A549 (cell line): ENCODE data around the gene CCL14. TPM values are rescaled to one million over a fixed set of nuclear protein-coding genes. Genes with fewer than 3 reads are reported as not detected.

Source experiments
- ATAC-seq, 2 experiments: fragments of 200-7000 bp in 1 of 2; fragments of >200 bp in 1 of 2; cut with Nextera tagmentation in 1 of 2; cut with Tn5 transposase in 1 of 2; 3 replicates each; pipeline versions ENCODE4 v1.8.0 to v1.9.1; 2018 to 2020; ENCODE audit warnings: mild to moderate bottlenecking in 1 of 2, moderate library complexity in 1 of 2
- CTCF ChIA-PET: fragments of 300-600 bp; sonication (Branson Sonifier 250); formaldehyde crosslinking; extraction: SDS; loops from one replicate; lab custom pipeline; 2021; ENCODE audit warnings: antibody characterized with exemption, inconsistent platforms; lab: Yijun Ruan, JAX
- POLR2A ChIA-PET: fragments of 350-600 bp; formaldehyde crosslinking; extraction: SDS; loops from one replicate; lab custom pipeline; 2021; ENCODE audit warnings: antibody characterized with exemption, inconsistent platforms; lab: Yijun Ruan, JAX
- DNase-seq, 2 experiments: peaks; one replicate each; pipeline versions ENCODE4 v3.0.0 to v3.0.0-alpha.2; 2011 to 2016; ENCODE audit warnings: low read depth in 1 of 2, low spot score in 1 of 2
- FAIRE-seq: peaks from 2 replicates; lab custom pipeline; 2011; peaks lifted over from hg19 to GRCh38; lab: Jason Lieb, UNC
- H3K27ac ChIP-seq, 2 experiments: fragments of >200 bp; sonication (Bioruptor Twin); formaldehyde crosslinking; 3 replicates each; pipeline ENCODE4 v1.5.1; 2016 to 2017
- H3K4me1 ChIP-seq: fragments of >200 bp; sonication (Bioruptor Twin); formaldehyde crosslinking; 3 replicates; pipeline ENCODE4 v1.6.1; 2016
- H3K4me2 ChIP-seq: fragments of >200 bp; sonication (Bioruptor Twin); formaldehyde crosslinking; 3 replicates; pipeline ENCODE4 v1.6.1; 2016
- H3K4me3 ChIP-seq: fragments of >200 bp; sonication (Bioruptor Twin); formaldehyde crosslinking; 3 replicates; pipeline ENCODE4 v1.5.1; 2016
- H3K9me3 ChIP-seq: fragments of >200 bp; sonication (Bioruptor Twin); formaldehyde crosslinking; 3 replicates; pipeline ENCODE4 v1.6.1; 2016
- BHLHE40 ChIP-seq: IDR thresholded peaks from 2 replicates; pipeline ENCODE4 v1.6.1; 2012; ENCODE audit warnings: low read depth, low read length, inconsistent platforms
- CEBPB ChIP-seq, 2 experiments: fragments of >200 bp in 1 of 2; sonication (Bioruptor Twin) in 1 of 2; formaldehyde crosslinking in 1 of 2; IDR thresholded peaks; 2 replicates each; pipeline ENCODE4 v1.6.1; 2012 to 2016
- CHD4 ChIP-seq: fragments of 200-600 bp; sonication (generic); IDR thresholded peaks from 2 replicates; pipeline ENCODE4 v1.6.1; 2016; ENCODE audit warnings: antibody characterized with exemption, mild to moderate bottlenecking, borderline replicate concordance
- FOXS1 ChIP-seq: fragments of 250-450 bp; sonication (Bioruptor Pico); IDR thresholded peaks from 2 replicates; pipeline ENCODE4 v1.5.0; 2020; ENCODE audit warnings: mild to moderate bottlenecking, moderate library complexity
- GATA3 ChIP-seq: IDR thresholded peaks from 2 replicates; pipeline ENCODE4 v1.6.1; 2012; ENCODE audit warnings: borderline replicate concordance
- HOXA7 ChIP-seq: fragments of 250-450 bp; sonication (Bioruptor Pico); IDR thresholded peaks from 2 replicates; pipeline ENCODE4 v1.5.0; 2020; ENCODE audit warnings: mild to moderate bottlenecking, moderate library complexity
- HOXB5 ChIP-seq: fragments of 250-450 bp; sonication (Bioruptor Pico); IDR thresholded peaks from 2 replicates; pipeline ENCODE4 v1.5.0; 2020; ENCODE audit warnings: mild to moderate bottlenecking, moderate library complexity
- JUN ChIP-seq, 2 experiments: fragments of >200 bp; sonication (Bioruptor Twin); formaldehyde crosslinking; IDR thresholded peaks; 2 replicates in 1 of 2; 3 replicates in 1 of 2; pipeline ENCODE4 v1.6.1; 2016 to 2017
- KDM5A ChIP-seq: fragments of 200-600 bp; sonication (generic); IDR thresholded peaks from 2 replicates; pipeline ENCODE4 v1.6.1; 2016; ENCODE audit warnings: antibody characterized with exemption, mild to moderate bottlenecking
- MAFK ChIP-seq: fragments of 450-650 bp; IDR thresholded peaks from 2 replicates; pipeline ENCODE4 v1.6.1; 2014; ENCODE audit not compliant: partially characterized antibody
- MAZ ChIP-seq: fragments of 150-350 bp; IDR thresholded peaks from 2 replicates; pipeline ENCODE4 v1.6.1; 2014; ENCODE audit warnings: antibody characterized with exemption, low read depth, low read length, borderline replicate concordance
- MYC ChIP-seq: IDR thresholded peaks from 2 replicates; pipeline ENCODE4 v1.6.1; 2012; ENCODE audit warnings: mild to moderate bottlenecking, inconsistent platforms, low read length, improper control_type of control experiment, borderline replicate concordance
- NPAS2 ChIP-seq: fragments of 250-450 bp; sonication (Bioruptor Pico); IDR thresholded peaks from 2 replicates; pipeline ENCODE4 v1.8.0; 2022; ENCODE audit warnings: mild to moderate bottlenecking, moderate library complexity, borderline replicate concordance
- POLR2A ChIP-seq: IDR thresholded peaks from 2 replicates; pipeline ENCODE4 v1.6.1; 2012; ENCODE audit warnings: mild to moderate bottlenecking, low read length
- RCOR1 ChIP-seq: fragments of 150-350 bp; IDR thresholded peaks from 2 replicates; pipeline ENCODE4 v1.6.1; 2014; ENCODE audit warnings: antibody characterized with exemption, low read length, low read depth
- RFX5 ChIP-seq: fragments of 450-650 bp; IDR thresholded peaks from 2 replicates; pipeline ENCODE4 v1.7.1; 2014; ENCODE audit warnings: antibody characterized with exemption, mild to moderate bottlenecking, moderate library complexity
- SMC3 ChIP-seq: fragments of >200 bp; sonication (Bioruptor Twin); formaldehyde crosslinking; IDR thresholded peaks from 3 replicates; pipeline ENCODE4 v1.6.1; 2018; ENCODE audit warnings: inconsistent platforms
- ZSCAN20 ChIP-seq: fragments of 250-450 bp; sonication (Bioruptor Pico); IDR thresholded peaks from 2 replicates; pipeline ENCODE4 v1.8.0; 2022; ENCODE audit warnings: mild to moderate bottlenecking, moderate library complexity
- WGBS: methylation state at CpG from one replicate; pipeline ENCODE4 v1.1.6; 2017; ENCODE audit errors: missing lambda C conversion rate; 5-methylcytosine and 5-hydroxymethylcytosine counted together
- polyA plus RNA-seq, 4 experiments: library from polyadenylated mRNA; depleted of rRNA in 3 of 4; stranded (reverse); fragments of >200 nt; fragmentation: RNase III in 1 of 4; extraction: RNeasy Plus Mini Kit Qiagen cat#74134 plus additional on column Dnase treatment in 1 of 4; gene quantifications; 2 replicates in 3 of 4; 3 replicates in 1 of 4; pipeline ENCODE4 v1.2.3, GENCODE V29; 2011 to 2017
- TF ChIP-seq, protein P1 (sequence below): IDR thresholded peaks from 2 replicates; pipeline ENCODE4 v1.6.1; 2012
- TF ChIP-seq, protein P2 (sequence below): fragments of >200 bp; sonication (Bioruptor Twin); formaldehyde crosslinking; IDR thresholded peaks from 3 replicates; pipeline ENCODE4 v1.5.1; 2016
- TF ChIP-seq, protein P3 (sequence below): fragments of >200 bp; sonication (Bioruptor Twin); formaldehyde crosslinking; IDR thresholded peaks from 2 replicates; pipeline ENCODE4 v1.6.1; 2016

CCL14 gene
- polyA plus RNA-seq, 2 of the 4 experiments (the other 2 are of a cell fraction) = not detected

DNA sequence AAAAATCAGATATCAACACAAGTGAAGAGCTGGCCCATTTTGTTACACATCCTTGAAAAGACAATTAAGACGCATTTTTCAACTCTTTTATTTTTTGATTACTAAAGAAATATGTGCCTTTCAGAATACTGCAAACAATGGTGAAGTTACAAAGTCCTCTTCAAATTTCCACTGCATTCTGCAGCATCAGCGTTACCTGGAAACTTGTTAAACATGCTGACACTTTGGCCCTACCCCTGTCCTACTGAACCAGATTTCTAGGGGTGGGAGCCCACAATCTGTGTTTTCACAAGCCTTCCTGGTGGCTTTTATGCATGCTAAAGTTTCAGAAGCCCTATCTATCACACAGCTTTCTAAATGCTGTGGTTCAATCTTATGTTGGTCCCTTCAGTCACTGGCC lies 4.5 kb upstream of the CCL14 start:
- no peak for FAIRE-seq
- no peak overlapping the region for H3K4me3 ChIP-seq
- 39% methylated on average over 2 of the region's 2 CpGs for WGBS
- H3K27ac ChIP-seq = no peak overlapping the region
- H3K4me1 ChIP-seq = no peaks in the 10 kb centered on the region
- ChIA-PET CTCF (interaction anchor here (1.5 kb wide), 1 partner anchor 9 kb away, joined by 5 read pairs; no protein-coding TSS in a partner anchor), POLR2A (no interaction called here)
- TF ChIP-seq NPAS2 (CRISPR knock-in tag) (no peak), MAFK (peak; percentile 61)
- TF ChIP-seq, protein P1, sequence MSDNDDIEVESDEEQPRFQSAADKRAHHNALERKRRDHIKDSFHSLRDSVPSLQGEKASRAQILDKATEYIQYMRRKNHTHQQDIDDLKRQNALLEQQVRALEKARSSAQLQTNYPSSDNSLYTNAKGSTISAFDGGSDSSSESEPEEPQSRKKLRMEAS = no peak
- H3K4me2 ChIP-seq = no peak overlapping the region
- DNase-seq = no peak
- H3K9me3 ChIP-seq = peaks cover 17% of the 10 kb centered on the region; the same call in 2 of the 3 replicates
- ATAC-seq = no peak

DNA sequence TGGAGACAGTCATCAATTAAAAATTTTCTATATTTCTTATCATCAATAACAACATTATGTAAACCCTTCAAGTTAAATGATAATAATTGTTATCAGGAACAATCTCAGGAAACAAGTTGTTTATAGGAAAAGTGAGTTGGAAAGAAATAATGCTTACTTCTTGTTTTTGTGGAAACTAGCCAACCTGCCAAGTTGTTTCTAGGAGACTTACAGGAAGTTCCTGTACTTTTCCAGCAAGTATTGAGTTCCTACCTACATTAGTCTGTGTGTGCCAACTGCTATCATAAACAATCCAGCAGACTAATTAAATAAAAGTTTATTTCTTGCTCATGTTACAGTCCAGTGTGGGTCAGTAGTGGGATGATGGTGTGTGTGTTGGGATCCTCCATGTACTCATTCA lies 1.6 kb upstream of the CCL14 start:
- CTCF ChIA-PET = interaction anchor here (2.0 kb wide), 1 partner anchor 160 kb away, joined by 7 read pairs; no protein-coding TSS in a partner anchor
- H3K4me1 ChIP-seq = no peaks in the 10 kb centered on the region
- POLR2A ChIA-PET = no interaction called here
- FAIRE-seq (no peak), ATAC-seq (no peak), DNase-seq (no peak)
- no peak overlapping the region for H3K27ac ChIP-seq
- no peak overlapping the region for H3K4me3 ChIP-seq
- TF ChIP-seq MYC = no peak
- no peak for TF ChIP-seq HOXA7
- no peak for TF ChIP-seq FOXS1 (CRISPR knock-in tag)
- TF ChIP-seq CEBPB (IDR thresholded peaks at IDR 0.05) = no peak
- TF ChIP-seq BHLHE40 = no peak
- TF ChIP-seq MAZ = no peak
- no peak for TF ChIP-seq RCOR1
- TF ChIP-seq JUN (IDR thresholded peaks at IDR 0.05) = no peak
- TF ChIP-seq ZSCAN20 = no peak
- no peak for TF ChIP-seq SMC3
- no peak for TF ChIP-seq GATA3
- TF ChIP-seq, protein P2, sequence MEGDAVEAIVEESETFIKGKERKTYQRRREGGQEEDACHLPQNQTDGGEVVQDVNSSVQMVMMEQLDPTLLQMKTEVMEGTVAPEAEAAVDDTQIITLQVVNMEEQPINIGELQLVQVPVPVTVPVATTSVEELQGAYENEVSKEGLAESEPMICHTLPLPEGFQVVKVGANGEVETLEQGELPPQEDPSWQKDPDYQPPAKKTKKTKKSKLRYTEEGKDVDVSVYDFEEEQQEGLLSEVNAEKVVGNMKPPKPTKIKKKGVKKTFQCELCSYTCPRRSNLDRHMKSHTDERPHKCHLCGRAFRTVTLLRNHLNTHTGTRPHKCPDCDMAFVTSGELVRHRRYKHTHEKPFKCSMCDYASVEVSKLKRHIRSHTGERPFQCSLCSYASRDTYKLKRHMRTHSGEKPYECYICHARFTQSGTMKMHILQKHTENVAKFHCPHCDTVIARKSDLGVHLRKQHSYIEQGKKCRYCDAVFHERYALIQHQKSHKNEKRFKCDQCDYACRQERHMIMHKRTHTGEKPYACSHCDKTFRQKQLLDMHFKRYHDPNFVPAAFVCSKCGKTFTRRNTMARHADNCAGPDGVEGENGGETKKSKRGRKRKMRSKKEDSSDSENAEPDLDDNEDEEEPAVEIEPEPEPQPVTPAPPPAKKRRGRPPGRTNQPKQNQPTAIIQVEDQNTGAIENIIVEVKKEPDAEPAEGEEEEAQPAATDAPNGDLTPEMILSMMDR = no peak
- TF ChIP-seq, protein P3, sequence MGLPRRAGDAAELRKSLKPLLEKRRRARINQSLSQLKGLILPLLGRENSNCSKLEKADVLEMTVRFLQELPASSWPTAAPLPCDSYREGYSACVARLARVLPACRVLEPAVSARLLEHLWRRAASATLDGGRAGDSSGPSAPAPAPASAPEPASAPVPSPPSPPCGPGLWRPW = no peak
- TF ChIP-seq RFX5 = no peak
- TF ChIP-seq CHD4 = no peak
- no peak for TF ChIP-seq KDM5A
- no peak for TF ChIP-seq POLR2A
- H3K4me2 ChIP-seq = no peak overlapping the region
- peaks cover 6% of the 10 kb centered on the region; the same call in 1 of the 3 replicates for H3K9me3 ChIP-seq

DNA sequence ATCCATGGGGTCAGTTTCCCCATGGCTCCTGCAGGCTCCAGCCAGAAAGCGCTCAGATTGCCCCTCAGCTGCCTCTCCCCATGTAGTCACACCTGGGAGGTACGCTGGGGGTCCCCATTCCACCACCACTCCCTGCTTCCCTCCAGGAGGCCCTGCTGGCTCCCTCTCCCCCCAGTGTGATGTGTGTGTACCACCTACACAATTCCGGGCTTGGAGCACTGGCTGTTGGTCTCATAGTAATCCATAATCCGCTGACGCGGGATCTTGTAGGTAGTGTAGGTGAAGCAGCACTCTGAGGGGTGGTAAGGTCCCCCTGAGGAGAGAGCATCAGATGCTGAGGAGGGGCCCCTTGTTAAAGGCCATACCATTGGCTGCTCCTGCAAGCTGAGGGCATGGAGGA lies 2.4 kb downstream of the CCL14 start:
- H3K4me1 ChIP-seq = no peaks in the 10 kb centered on the region
- no peak overlapping the region for H3K27ac ChIP-seq
- H3K9me3 ChIP-seq = peaks cover 5% of the 10 kb centered on the region; the same call in 1 of the 3 replicates
- ChIA-PET POLR2A (no interaction called here), CTCF (interaction anchor here (0.7 to 5.0 kb wide), 5 partner anchors 12 to 499 kb away, joined by 3 to 39 read pairs (median 4); no protein-coding TSS in a partner anchor)
- DNase-seq (no peak), FAIRE-seq (no peak), ATAC-seq (no peak)
- TF ChIP-seq HOXB5 (no peak), MAFK (peak; percentile 54)
- no peak overlapping the region for H3K4me2 ChIP-seq
- 42% methylated on average over 6 of the region's 6 CpGs for WGBS
- H3K4me3 ChIP-seq = no peak overlapping the region
